ENCODE data around the gene STRN. TPM values are rescaled to one million over a fixed set of nuclear protein-coding genes. Genes with fewer than 3 reads are reported as not detected.

The STRN gene
- total and polyA plus RNA-seq, 2 of the 13 experiments (the other 11 are each of a cell fraction or from before 2014, with no cell fraction given), result 10.4 to 19.3 TPM

DNA sequence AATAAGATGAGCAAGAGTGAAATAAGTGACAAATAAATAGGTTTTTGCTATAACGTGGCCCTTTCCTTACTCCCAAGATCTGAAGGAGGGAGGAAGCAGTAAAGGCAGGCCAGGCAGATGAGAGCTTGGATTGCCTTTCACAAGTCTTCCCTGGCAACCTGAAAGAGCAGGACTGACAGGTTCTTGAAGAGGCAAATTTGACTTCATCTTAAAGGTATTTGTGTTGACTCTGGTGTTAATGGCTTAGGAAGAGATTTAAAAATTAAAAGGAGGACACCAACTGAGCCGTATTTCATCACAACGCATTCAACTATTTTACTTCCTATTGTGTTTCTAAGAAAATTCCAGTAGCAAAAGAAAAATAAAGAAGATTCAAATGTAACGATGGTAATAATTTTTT is 3.2 kb downstream of the STRN start:
- DNase-seq (ENCODE audit: low spot score) (no peak), FAIRE-seq (no peak), ATAC-seq (no peak)
- Histone ChIP-seq H3K9ac (ENCODE audit: insufficient read depth, low read depth, low read length) (no peak overlapping the region), H4K20me1 (ENCODE audit: insufficient read depth, low read length) (no peaks in the 10 kb centered on the region), H3K4me3 (replicated peaks in 1 of 3; ENCODE audit: insufficient read depth in 1 of 3, low read depth in 2 of 3, low read length in 3 of 3) (no peak overlapping the region), H3K4me1 (ENCODE audit: insufficient read depth, low read length) (peaks cover 32% of the 10 kb centered on the region), H3K36me3 (replicated peaks in 1 of 2; ENCODE audit: control insufficient read depth in 1 of 2, insufficient read depth in 2 of 2, low read length in 2 of 2) (no peaks in the 10 kb centered on the region; a peak in 1 of 5 replicates), H3K79me2 (ENCODE audit: insufficient read depth, low read length) (peaks cover 32% of the 10 kb centered on the region), H3K4me2 (ENCODE audit: low read depth, low read length) (no peak overlapping the region), H3K27me3 (ENCODE audit: control insufficient read depth in 1 of 2, insufficient read depth in 2 of 2, low read length in 2 of 2) (no peaks in the 10 kb centered on the region; a peak in 1 of 5 replicates), H2AFZ (ENCODE audit: low read length) (no peak overlapping the region), H3K9me3 (ENCODE audit: low read length) (no peaks in the 10 kb centered on the region), H3K27ac (ENCODE audit: extremely low read length, insufficient read depth, low read length) (no peak overlapping the region)
- in situ Hi-C loops (cut with HindIII; ENCODE audit: extremely low pct_ligation_motif_present, low pct_unique_long_range_greater_than_20kb) (no loop called here), intact Hi-C loops (cut with micrococcal nuclease; ENCODE audit: unreplicated experiment) (no loop called here)
- ChIA-PET CTCF (ENCODE audit: low intra/inter-chr PET ratio, low total read pairs) (no interaction called here), POLR2A (no interaction called here)
- 98% methylated on average over 4 of the region's 4 CpGs for WGBS (ENCODE audit: low lambda C conversion rate)
- no TSS peak for BruUV-seq (replicated peaks)
- TF ChIP-seq, protein P1, sequence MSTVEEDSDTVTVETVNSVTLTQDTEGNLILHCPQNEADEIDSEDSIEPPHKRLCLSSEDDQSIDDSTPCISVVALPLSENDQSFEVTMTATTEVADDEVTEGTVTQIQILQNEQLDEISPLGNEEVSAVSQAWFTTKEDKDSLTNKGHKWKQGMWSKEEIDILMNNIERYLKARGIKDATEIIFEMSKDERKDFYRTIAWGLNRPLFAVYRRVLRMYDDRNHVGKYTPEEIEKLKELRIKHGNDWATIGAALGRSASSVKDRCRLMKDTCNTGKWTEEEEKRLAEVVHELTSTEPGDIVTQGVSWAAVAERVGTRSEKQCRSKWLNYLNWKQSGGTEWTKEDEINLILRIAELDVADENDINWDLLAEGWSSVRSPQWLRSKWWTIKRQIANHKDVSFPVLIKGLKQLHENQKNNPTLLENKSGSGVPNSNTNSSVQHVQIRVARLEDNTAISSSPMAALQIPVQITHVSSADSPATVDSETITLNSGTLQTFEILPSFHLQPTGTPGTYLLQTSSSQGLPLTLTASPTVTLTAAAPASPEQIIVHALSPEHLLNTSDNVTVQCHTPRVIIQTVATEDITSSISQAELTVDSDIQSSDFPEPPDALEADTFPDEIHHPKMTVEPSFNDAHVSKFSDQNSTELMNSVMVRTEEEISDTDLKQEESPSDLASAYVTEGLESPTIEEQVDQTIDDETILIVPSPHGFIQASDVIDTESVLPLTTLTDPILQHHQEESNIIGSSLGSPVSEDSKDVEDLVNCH (CRISPR knock-in tag; IDR thresholded peaks at IDR 0.05), result no peak
- TF ChIP-seq, protein P2, sequence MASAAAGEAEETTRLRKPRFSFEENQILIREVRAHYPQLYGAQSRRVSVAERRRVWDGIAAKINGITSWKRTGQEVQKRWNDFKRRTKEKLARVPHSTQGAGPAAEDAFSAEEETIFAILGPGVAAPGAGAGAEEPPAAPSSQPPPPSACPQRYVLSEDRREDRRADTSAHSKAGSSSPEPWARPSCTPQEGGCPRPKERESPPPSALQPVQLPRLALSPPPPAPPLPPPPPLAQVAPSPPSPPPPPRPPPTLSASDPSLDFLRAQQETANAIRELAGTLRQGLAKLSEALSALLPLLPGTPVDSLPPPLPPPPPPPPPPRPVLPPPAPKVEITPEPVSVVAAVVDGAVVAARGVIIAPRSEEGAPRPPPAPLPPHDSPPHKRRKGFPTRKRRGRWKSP (CRISPR knock-in tag; IDR thresholded peaks at IDR 0.05), result no peak
- TF ChIP-seq GATA4 (IDR thresholded peaks at IDR 0.05; ENCODE audit: borderline replicate concordance, low read depth) (no peak), SNAI1 (CRISPR knock-in tag; IDR thresholded peaks at IDR 0.05; ENCODE audit: borderline replicate concordance) (no peak), ZNF567 (CRISPR knock-in tag; IDR thresholded peaks at IDR 0.05; ENCODE audit: borderline replicate concordance) (no peak), ZNF256 (CRISPR knock-in tag; conservative IDR thresholded peaks at IDR 0.05) (no peak), ZNF761 (CRISPR knock-in tag; conservative IDR thresholded peaks at IDR 0.05) (no peak), RXRA (CRISPR knock-in tag; IDR thresholded peaks at IDR 0.05) (no peak)
- TF ChIP-seq, protein P3, sequence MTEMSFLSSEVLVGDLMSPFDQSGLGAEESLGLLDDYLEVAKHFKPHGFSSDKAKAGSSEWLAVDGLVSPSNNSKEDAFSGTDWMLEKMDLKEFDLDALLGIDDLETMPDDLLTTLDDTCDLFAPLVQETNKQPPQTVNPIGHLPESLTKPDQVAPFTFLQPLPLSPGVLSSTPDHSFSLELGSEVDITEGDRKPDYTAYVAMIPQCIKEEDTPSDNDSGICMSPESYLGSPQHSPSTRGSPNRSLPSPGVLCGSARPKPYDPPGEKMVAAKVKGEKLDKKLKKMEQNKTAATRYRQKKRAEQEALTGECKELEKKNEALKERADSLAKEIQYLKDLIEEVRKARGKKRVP (CRISPR knock-in tag; IDR thresholded peaks at IDR 0.05), result no peak
- TF ChIP-seq, protein P4, sequence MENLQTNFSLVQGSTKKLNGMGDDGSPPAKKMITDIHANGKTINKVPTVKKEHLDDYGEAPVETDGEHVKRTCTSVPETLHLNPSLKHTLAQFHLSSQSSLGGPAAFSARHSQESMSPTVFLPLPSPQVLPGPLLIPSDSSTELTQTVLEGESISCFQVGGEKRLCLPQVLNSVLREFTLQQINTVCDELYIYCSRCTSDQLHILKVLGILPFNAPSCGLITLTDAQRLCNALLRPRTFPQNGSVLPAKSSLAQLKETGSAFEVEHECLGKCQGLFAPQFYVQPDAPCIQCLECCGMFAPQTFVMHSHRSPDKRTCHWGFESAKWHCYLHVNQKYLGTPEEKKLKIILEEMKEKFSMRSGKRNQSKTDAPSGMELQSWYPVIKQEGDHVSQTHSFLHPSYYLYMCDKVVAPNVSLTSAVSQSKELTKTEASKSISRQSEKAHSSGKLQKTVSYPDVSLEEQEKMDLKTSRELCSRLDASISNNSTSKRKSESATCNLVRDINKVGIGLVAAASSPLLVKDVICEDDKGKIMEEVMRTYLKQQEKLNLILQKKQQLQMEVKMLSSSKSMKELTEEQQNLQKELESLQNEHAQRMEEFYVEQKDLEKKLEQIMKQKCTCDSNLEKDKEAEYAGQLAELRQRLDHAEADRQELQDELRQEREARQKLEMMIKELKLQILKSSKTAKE (CRISPR knock-in tag; IDR thresholded peaks at IDR 0.05; ENCODE audit: borderline replicate concordance), result no peak
- TF ChIP-seq, protein P5, sequence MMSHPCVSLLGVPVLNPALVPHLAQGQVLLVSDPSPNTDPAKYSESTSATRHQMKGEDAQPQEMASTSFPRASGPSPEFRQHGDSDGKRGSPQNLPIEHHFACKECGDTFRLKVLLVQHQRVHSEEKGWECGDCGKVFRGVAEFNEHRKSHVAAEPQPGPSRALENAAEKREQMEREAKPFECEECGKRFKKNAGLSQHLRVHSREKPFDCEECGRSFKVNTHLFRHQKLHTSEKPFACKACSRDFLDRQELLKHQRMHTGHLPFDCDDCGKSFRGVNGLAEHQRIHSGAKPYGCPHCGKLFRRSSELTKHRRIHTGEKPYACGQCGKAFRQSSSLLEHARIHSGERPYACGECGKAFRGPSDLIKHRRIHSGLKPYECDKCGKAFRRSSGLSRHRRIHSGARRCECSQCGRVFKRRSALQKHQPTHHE (CRISPR knock-in tag; IDR thresholded peaks at IDR 0.05; ENCODE audit: borderline replicate concordance), result no peak
